Activated CD4-positive, alpha-beta memory T cell treated with anti-CD3 and anti-CD28 coated beads for 36 hours (primary cell): ENCODE results near the gene RIC1. TPM values are rescaled to one million over a fixed set of nuclear protein-coding genes. Genes with fewer than 3 reads are reported as not detected.
"Not testable (repeated sequence)": the region's sequence is repeated elsewhere in the genome, so short reads cannot be mapped to it uniquely, and the experiment has no call there.

Experiments used
- CTCF ChIA-PET: fragments of 350-600 bp; sonication (Branson Sonifier 250); formaldehyde crosslinking; loops from one replicate; lab custom pipeline; 2021; ENCODE audit warnings: antibody characterized with exemption, inconsistent platforms; lab: Charles Lee
- POLR2A ChIA-PET: fragments of 350-600 bp; sonication (Branson Sonifier 250); formaldehyde crosslinking; loops from one replicate; lab custom pipeline; 2021; ENCODE audit warnings: antibody characterized with exemption; lab: Charles Lee
- DNase-seq: peaks from one replicate; pipeline ENCODE4 v3.0.0-alpha.2; 2020
- H3K27ac Mint-ChIP-seq: one replicate; pipeline ENCODE4 v1.8.0; 2021; ENCODE audit warnings: mixed read lengths
- H3K27me3 Mint-ChIP-seq: one replicate; pipeline ENCODE4 v1.8.0; 2021; ENCODE audit warnings: mixed read lengths
- H3K36me3 Mint-ChIP-seq: one replicate; pipeline ENCODE4 v1.8.0; 2021; ENCODE audit warnings: mixed read lengths
- H3K4me1 Mint-ChIP-seq: one replicate; pipeline ENCODE4 v1.8.0; 2021; ENCODE audit warnings: low read depth, mixed read lengths
- H3K4me3 Mint-ChIP-seq: one replicate; pipeline ENCODE4 v1.8.0; 2021; ENCODE audit warnings: mild to moderate bottlenecking, mixed read lengths
- H3K9me3 Mint-ChIP-seq: one replicate; pipeline ENCODE4 v1.8.0; 2021; ENCODE audit warnings: mixed read lengths
- intact Hi-C: fragments of 100-400 bp; cut with micrococcal nuclease; formaldehyde crosslinking; loops from one replicate; pipeline ENCODE4 v1.15.1; 2023
- total RNA-seq, 2 experiments: library from RNA; stranded (reverse); gene quantifications; one replicate each; pipeline ENCODE4 v1.2.3, GENCODE V29; 2021

Gene RIC1
- total RNA-seq, 2 experiments from 2014 or later: 14.1 to 15.0 TPM

DNA sequence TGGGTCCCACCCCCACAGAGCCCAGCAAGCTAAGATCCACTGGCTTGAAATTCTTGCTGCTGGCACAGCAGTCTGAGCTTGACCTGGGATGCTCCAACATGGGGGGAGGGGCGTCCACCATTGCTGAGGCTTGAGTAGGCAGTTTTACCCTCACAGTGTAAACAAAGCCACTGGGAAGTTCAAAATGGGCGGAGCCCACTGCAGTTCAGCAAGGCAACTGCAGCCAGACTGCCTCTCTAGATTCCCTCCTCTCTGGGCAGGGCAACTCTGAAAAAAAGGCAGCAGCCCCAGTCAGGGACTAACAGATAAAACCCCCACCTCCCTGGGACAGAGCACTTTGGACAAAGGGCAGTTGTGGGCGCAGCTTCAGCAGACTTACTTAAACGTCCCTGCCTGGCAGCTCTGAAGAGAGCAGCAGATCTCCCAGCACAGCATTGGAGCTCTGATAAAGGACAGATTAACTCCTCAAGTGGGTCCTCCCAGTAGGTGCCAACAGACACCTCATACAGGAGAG, 150.9 kb downstream of the RIC1 start:
- POLR2A ChIA-PET, H3K4me3 Mint-ChIP-seq, DNase-seq, intact Hi-C loops, H3K4me1 Mint-ChIP-seq, H3K27me3 Mint-ChIP-seq, H3K27ac Mint-ChIP-seq, CTCF ChIA-PET: not testable (repeated sequence)
- H3K36me3 Mint-ChIP-seq: peaks cover 79% of the 10 kb centered on the region
- peaks cover 48% of the 10 kb centered on the region for H3K9me3 Mint-ChIP-seq

DNA sequence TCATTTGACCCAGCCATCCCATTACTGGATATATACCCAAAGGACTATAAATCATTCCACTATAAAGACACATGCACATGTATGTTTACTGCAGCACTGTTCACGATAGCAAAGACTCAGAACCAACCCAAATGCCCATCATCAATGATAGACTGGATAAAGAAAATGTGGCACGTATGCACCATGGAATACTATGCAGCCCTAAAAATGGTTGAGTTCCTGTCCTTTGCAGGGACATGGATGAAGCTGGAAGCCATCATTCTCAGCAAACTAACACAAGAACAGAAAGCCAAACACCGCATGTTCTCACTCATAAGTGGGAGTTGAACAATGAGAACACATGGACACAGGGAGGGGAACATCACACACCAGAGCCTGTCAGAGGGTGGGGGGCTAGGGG, 154.5 kb downstream of the RIC1 start:
- peaks cover 41% of the 10 kb centered on the region for H3K9me3 Mint-ChIP-seq
- H3K4me3 Mint-ChIP-seq, DNase-seq, CTCF ChIA-PET, intact Hi-C loops, POLR2A ChIA-PET, H3K27ac Mint-ChIP-seq, H3K27me3 Mint-ChIP-seq: not testable (repeated sequence)
- H3K4me1 Mint-ChIP-seq: peaks cover 16% of the 10 kb centered on the region
- peaks cover 82% of the 10 kb centered on the region for H3K36me3 Mint-ChIP-seq

DNA sequence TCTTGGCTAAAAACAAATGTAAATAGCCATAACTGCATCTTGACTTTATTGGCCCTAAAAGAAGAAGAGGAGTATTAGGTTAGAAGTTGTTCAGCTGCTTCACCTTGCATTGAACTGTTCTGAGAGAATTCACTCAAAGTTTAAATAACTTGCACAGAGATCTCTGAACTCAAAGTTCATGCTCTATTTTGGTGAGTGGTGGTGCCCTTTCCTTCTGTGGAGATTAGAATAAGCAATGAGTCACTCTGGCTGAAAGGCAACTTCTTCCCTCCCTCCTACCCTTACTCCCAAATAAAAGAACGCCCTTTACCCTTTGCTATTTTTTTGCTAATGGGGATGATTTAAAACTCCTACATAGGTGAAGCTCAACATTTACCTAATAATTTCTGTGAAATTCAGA, 155.1 kb downstream of the RIC1 start:
- POLR2A ChIA-PET: no interaction called here
- Mint-ChIP-seq H3K9me3 (peaks cover 36% of the 10 kb centered on the region), H3K27ac (no peak overlapping the region), H3K4me1 (peaks cover 21% of the 10 kb centered on the region), H3K27me3 (no peaks in the 10 kb centered on the region), H3K36me3 (peaks cover 80% of the 10 kb centered on the region), H3K4me3 (no peak overlapping the region)
- intact Hi-C loops: no loop called here
- DNase-seq: no peak
- CTCF ChIA-PET: interaction anchor here (0.8 to 1.4 kb wide), 2 partner anchors 10 to 49 kb away, joined by 3 to 5 read pairs; partner anchors contain the start of gene ERMP1

DNA sequence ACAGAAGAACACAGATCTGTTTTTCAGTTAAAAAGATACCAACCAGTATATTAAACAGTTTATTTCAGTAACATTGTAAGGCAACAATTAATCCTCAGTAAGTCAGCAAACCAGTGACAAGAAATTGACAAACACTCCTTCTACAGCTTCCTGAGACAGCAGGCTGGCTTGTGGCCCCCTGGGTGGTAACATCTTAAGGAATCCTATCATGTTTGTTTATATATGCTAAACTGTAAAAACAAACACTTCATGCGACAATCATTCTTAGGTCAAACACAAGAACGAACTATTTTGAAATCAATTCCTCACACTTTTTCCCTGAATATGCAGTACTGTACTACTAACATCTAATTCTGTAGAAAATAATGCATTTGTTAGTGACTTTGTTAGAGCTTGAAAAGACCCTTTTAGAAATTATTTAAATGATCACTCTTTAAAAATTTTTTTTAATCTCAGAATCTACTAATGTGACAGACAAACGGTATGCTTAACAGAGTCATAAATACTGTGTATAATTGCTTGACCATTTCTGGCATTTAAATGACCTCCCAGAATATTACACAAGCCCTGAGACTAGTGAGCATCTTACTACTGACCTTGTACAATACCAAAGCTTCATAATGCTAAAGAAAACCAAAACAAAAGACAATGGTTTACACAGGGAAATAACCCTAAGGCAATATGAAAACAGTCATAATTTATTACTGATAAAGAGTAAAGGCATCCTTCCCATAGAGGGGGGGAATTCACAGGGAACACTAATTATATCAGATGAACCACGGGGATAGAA, 155.8 kb downstream of the RIC1 start:
- DNase-seq: no peak
- intact Hi-C loops: no loop called here
- H3K27me3 Mint-ChIP-seq: no peaks in the 10 kb centered on the region
- no peak overlapping the region for H3K4me3 Mint-ChIP-seq
- CTCF ChIA-PET: interaction anchor here (0.7 to 1.4 kb wide), 3 partner anchors 9 to 48 kb away, joined by 3 to 5 read pairs (median 4); partner anchors contain the start of gene ERMP1
- H3K4me1 Mint-ChIP-seq: peaks cover 21% of the 10 kb centered on the region
- H3K36me3 Mint-ChIP-seq: peaks cover 78% of the 10 kb centered on the region
- H3K27ac Mint-ChIP-seq: no peak overlapping the region
- peaks cover 34% of the 10 kb centered on the region for H3K9me3 Mint-ChIP-seq
- POLR2A ChIA-PET: no interaction called here

DNA sequence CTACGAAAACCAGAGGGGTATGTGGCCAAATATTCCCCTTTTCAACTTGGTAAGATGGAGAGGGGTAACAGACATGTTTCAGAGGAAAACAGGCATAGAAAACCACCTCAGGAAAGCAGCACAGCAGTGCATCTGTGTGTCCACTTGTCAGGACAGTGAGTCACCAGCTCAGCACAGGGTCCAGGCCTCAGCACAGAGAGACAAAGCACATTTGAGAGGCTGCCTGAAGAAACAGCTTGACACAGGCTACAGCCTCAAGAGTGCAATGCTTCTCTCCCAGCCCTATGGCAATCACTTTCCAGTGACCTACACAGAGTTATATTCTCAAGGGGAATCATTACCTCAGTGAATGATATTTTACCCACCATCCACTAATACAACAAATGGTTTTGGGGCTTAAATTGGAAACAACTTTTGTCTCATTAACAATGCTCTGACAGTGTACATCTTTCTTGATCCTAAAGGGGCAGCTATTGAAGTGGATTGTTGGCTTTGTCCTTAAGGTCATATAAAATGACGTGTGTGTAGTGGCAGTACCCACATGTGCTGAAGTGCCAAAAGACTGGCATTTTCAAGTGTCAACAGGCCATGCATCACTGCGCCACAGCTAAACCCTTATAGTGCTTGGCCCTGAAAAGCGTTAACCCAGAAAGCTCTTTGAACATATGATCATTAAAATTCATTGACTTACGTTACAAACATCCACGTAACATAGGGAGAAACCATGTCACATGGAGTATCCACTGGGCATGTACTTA, 157.6 kb downstream of the RIC1 start:
- H3K4me3 Mint-ChIP-seq: no peak overlapping the region
- no peak for DNase-seq
- ChIA-PET CTCF (no interaction called here), POLR2A (no interaction called here)
- peaks cover 68% of the 10 kb centered on the region for H3K36me3 Mint-ChIP-seq
- H3K4me1 Mint-ChIP-seq: peaks cover 33% of the 10 kb centered on the region
- intact Hi-C loops: no loop called here
- H3K9me3 Mint-ChIP-seq: peaks cover 19% of the 10 kb centered on the region
- peak overlapping the region; percentile 68 for H3K27ac Mint-ChIP-seq
- no peaks in the 10 kb centered on the region for H3K27me3 Mint-ChIP-seq

DNA sequence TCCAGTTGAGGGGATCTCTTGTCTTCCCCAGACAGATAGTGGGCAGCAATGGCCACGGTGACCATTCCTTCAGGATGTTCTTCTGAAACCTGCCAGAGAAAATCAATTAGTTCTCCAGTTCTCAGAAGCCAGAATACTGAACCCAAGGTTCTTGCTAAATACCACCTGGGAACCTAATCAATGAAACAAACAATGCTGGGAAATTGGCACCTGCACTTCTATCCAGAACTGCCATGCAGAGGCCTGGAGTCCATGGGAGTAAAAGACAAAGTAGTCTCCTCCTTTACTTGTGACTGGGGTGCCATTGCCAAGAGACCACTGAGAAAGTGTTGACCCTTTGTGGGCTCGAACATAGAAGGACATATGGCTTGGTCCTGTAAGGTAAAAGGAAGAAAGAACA, 158.3 kb downstream of the RIC1 start:
- no peak for DNase-seq
- Mint-ChIP-seq H3K9me3 (peaks cover 13% of the 10 kb centered on the region), H3K4me3 (no peak overlapping the region), H3K36me3 (peaks cover 65% of the 10 kb centered on the region), H3K27me3 (no peaks in the 10 kb centered on the region), H3K4me1 (peaks cover 40% of the 10 kb centered on the region), H3K27ac (peak overlapping the region; percentile 68)
- intact Hi-C loops: no loop called here
- ChIA-PET POLR2A (no interaction called here), CTCF (interaction anchor here (0.7 to 1.0 kb wide), 2 partner anchors 23 to 112 kb away, joined by 3 read pairs; no protein-coding TSS in a partner anchor)

DNA sequence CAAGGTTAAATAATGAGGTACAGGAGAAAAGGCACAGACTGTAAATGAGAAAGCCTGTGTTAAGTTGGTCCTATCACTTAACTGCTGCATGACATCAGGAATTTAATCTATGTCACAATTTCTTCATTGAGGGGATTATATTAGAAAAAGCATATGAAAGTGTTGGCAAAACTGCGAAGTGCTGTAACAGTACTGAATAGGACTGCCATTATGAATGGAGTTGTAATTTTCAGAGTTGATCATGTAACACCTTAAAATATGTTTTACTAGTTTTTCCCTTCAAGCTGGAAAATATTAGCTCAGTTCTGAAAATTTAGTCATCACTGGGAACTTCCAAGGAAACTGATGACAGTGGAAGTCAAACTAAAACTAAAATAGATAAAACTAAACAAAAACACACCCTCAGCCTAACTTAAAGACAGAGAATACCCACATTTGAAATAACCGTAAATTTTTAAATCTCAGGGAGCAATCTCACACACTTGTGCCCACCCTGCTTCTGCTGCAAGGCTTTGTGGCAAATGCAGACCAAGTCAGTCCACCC, 158.9 kb downstream of the RIC1 start:
- H3K4me1 Mint-ChIP-seq: peaks cover 43% of the 10 kb centered on the region
- H3K27ac Mint-ChIP-seq: peak overlapping the region; percentile 68
- no peak overlapping the region for H3K4me3 Mint-ChIP-seq
- H3K36me3 Mint-ChIP-seq: peaks cover 59% of the 10 kb centered on the region
- POLR2A ChIA-PET: no interaction called here
- H3K9me3 Mint-ChIP-seq: peaks cover 7% of the 10 kb centered on the region
- CTCF ChIA-PET: interaction anchor here (0.7 to 1.0 kb wide), 2 partner anchors 23 to 111 kb away, joined by 3 read pairs; no protein-coding TSS in a partner anchor
- no peak for DNase-seq
- intact Hi-C loops: no loop called here
- H3K27me3 Mint-ChIP-seq: no peaks in the 10 kb centered on the region

DNA sequence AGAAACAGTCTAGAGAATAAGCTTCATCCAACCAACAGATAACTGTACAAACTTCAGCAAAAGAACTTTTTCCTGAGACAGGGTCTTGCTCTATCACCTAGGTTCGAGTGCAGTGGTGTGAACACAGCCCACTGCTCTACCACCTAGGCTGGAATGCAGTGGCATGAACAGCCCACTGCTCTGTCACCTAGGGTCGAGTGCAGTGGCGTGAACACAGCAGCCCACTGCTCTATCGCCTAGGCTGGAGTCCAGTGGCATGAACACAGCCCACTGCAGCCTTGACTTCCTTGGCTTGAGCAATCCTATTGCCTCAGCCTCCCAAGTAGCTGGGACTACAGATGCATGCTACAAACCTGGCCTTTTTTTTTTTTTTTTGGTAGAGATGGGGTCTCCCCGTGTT, 160.6 kb downstream of the RIC1 start:
- Mint-ChIP-seq H3K4me3 (no peak overlapping the region), H3K27ac (no peak overlapping the region), H3K36me3 (peaks cover 47% of the 10 kb centered on the region), H3K27me3 (no peaks in the 10 kb centered on the region), H3K4me1 (peaks cover 56% of the 10 kb centered on the region), H3K9me3 (no peaks in the 10 kb centered on the region)
- no peak for DNase-seq
- intact Hi-C loops: no loop called here
- ChIA-PET CTCF (no interaction called here), POLR2A (no interaction called here)

DNA sequence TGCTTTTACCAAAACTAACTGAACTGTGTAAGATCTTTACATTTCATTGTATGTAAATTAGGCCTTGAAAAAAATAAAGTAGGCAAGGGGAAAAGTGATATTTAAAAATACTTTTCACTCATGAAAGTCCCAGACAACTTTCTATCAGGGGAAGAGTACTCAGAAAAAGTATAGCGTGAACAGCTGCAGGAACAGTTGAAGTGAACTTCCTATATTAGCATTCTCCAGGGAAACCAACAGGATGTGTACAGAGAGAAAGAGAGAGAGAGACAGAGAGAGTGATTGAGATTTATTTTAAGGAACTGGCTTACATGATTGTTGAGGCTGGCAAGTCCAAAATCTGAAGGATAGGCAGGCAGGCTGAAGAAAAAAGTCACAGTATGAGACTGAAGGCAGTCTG, 162.0 kb downstream of the RIC1 start:
- intact Hi-C loops: no loop called here
- ChIA-PET CTCF (no interaction called here), POLR2A (no interaction called here)
- DNase-seq: no peak
- Mint-ChIP-seq H3K36me3 (peaks cover 42% of the 10 kb centered on the region), H3K27ac (no peak overlapping the region), H3K9me3 (no peaks in the 10 kb centered on the region), H3K4me3 (no peak overlapping the region), H3K4me1 (peaks cover 61% of the 10 kb centered on the region), H3K27me3 (no peaks in the 10 kb centered on the region)

DNA sequence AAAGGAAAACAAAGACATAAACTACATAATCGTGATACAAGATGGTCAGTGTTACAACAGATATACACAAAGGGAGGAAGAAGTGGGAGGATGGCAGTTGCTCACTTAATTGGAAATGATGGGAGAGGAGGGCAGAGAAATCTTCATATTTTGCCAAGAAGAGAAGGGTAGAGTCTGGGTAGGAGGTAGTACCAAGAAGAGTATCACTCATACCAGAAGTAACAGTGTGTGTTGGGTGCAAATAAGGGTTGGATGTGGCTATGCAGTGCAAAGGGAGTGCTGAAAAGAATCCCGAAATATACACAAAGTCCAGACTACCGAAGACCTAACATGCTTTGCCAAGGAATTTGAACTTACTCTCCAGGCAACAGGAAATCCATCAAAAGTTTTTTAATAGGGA, 163.0 kb downstream of the RIC1 start:
- Mint-ChIP-seq H3K27ac (peak overlapping the region; percentile 36), H3K4me3 (no peak overlapping the region), H3K27me3 (no peaks in the 10 kb centered on the region), H3K4me1 (peaks cover 66% of the 10 kb centered on the region), H3K9me3 (no peaks in the 10 kb centered on the region), H3K36me3 (peaks cover 32% of the 10 kb centered on the region)
- ChIA-PET CTCF (no interaction called here), POLR2A (no interaction called here)
- intact Hi-C loops: no loop called here
- no peak for DNase-seq

DNA sequence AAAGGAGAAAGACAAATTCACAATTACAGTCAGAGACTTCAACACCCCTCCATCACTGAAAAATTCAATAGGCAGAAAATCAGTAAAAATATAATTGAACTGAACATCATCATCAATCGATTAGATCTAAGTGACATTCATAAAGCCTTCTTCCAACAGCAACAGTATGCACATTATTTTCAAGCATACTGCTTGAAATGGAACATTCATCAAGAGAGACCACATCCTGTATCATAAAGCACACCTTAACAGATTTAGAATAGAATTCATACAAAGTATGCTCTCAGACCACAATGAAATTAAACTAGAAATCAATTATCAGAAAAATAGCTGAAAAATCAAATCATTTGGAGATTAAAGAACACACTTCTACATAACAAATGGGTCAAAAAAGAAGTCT, 164.9 kb downstream of the RIC1 start:
- ChIA-PET POLR2A (no interaction called here), CTCF (interaction anchor here (0.7 to 2.6 kb wide), 3 partner anchors 9 to 39 kb away, joined by 3 to 9 read pairs (median 4); partner anchors contain the start of gene ERMP1)
- H3K27me3 Mint-ChIP-seq: no peaks in the 10 kb centered on the region
- H3K9me3 Mint-ChIP-seq: no peaks in the 10 kb centered on the region
- H3K36me3 Mint-ChIP-seq: peaks cover 31% of the 10 kb centered on the region
- H3K27ac Mint-ChIP-seq: no peak overlapping the region
- intact Hi-C loops: no loop called here
- no peak for DNase-seq
- no peak overlapping the region for H3K4me3 Mint-ChIP-seq
- peaks cover 51% of the 10 kb centered on the region for H3K4me1 Mint-ChIP-seq

DNA sequence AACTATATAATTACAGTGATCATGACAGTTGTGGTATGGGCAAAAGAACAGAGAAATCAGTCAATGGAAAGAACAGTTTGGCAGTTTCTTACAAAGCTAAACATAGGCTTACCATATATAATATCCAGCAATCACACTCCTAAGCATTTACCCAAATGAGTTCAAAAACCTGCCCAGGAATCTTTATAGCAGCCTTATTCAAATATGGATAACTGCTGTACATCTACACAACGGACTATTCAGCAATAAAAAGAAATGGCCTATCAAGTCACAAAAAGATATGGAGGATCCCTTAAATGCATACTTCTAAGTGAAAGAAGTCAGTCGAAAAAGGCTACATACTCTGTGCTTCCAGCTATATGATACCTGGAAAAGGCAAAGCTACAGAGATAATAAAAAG, 167.4 kb downstream of the RIC1 start:
- no peak for DNase-seq
- H3K27ac Mint-ChIP-seq: peak overlapping the region; percentile 10
- intact Hi-C loops: loop anchor here (5.0 kb wide), 1 partner anchor 256 kb away; no protein-coding TSS in a partner anchor
- no peak overlapping the region for H3K4me3 Mint-ChIP-seq
- POLR2A ChIA-PET: no interaction called here
- peaks cover 18% of the 10 kb centered on the region for H3K36me3 Mint-ChIP-seq
- H3K9me3 Mint-ChIP-seq: no peaks in the 10 kb centered on the region
- peaks cover 50% of the 10 kb centered on the region for H3K4me1 Mint-ChIP-seq
- H3K27me3 Mint-ChIP-seq: no peaks in the 10 kb centered on the region
- CTCF ChIA-PET: no interaction called here
